ENCODE results near the gene PPP2R2B.

The PPP2R2B gene

DNA sequence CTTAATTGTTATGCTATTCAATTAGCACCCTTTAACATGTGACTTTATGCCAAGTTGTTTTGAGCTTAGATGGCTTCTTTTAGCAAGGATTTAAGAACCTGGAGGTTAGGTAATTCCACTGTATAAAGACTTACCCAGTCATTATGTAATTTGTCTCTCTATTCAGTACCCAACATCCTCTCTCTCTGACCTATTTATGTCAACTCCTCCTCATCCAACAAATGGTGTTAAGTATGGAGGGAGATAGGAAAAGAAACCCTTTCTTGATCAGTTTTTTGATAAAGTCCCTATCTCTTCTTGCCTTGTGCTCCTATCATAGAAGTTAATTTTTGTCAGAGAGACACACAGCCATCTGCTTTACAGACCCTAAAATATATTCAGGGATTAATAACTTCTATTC is 181.3 kb downstream of the PPP2R2B start:
- Mint-ChIP-seq H3K27me3 (ENCODE audit: low read depth) (no peaks in the 10 kb centered on the region), H3K4me3 (no peak overlapping the region), H3K9me3 (no peaks in the 10 kb centered on the region), H3K27ac (no peak overlapping the region), H3K4me1 (ENCODE audit: low read depth) (no peaks in the 10 kb centered on the region), H3K36me3 (ENCODE audit: low read depth) (no peaks in the 10 kb centered on the region)
- no peak for DNase-seq (ENCODE audit: low spot score)

DNA sequence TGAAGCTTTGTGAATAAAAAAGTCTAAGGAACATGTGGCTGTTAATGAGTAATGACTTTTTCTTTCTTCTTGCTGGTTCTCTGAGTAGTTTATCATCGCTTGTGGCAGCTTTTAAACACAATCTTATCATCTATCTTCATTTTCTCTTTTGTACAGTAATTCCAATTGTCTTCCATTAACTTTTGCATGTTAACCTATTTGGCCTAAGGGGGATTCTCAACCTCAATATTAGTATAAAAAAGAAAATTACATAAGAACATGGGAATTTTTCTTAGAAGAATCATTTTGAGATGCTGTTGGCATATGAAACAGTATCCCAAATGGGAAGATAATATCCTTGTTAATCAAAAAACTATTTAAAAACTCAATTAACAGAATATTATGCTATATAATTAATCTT is 182.9 kb downstream of the PPP2R2B start:
- no peak for DNase-seq (ENCODE audit: low spot score)
- no peaks in the 10 kb centered on the region for H3K36me3 Mint-ChIP-seq (ENCODE audit: low read depth)
- H3K4me1 Mint-ChIP-seq (ENCODE audit: low read depth): no peaks in the 10 kb centered on the region
- no peaks in the 10 kb centered on the region for H3K9me3 Mint-ChIP-seq
- no peak overlapping the region for H3K27ac Mint-ChIP-seq
- no peak overlapping the region for H3K4me3 Mint-ChIP-seq
- no peaks in the 10 kb centered on the region for H3K27me3 Mint-ChIP-seq (ENCODE audit: low read depth)

DNA sequence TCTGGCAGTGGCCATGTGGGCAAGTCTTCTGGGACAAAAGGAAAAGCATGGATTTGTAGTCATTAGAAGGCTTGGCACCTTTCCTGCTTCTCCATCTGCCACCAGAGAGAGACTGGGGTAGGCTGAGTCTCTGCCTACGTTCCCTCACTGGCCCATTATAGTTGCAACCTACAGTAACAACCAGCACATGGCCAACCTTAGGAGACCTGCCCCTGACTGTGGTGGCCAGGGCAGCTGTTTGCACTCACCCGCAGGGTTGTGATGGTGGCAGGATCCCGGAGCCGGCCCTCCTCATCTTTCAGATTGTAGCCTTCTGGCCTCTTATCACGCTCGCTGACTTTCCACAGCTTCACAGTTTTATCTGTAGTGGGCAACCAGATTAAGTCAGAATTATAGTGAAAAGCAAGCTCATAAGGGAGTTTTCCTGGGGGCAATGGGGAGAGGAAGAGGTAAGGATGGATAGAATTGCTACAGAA is 187.6 kb downstream of the PPP2R2B start:
- no peak for DNase-seq (ENCODE audit: low spot score)
- H3K4me1 Mint-ChIP-seq (ENCODE audit: low read depth): no peaks in the 10 kb centered on the region
- H3K36me3 Mint-ChIP-seq (ENCODE audit: low read depth): no peaks in the 10 kb centered on the region
- no peak overlapping the region for H3K4me3 Mint-ChIP-seq
- H3K9me3 Mint-ChIP-seq: no peaks in the 10 kb centered on the region
- H3K27me3 Mint-ChIP-seq (ENCODE audit: low read depth): no peaks in the 10 kb centered on the region
- no peak overlapping the region for H3K27ac Mint-ChIP-seq

DNA sequence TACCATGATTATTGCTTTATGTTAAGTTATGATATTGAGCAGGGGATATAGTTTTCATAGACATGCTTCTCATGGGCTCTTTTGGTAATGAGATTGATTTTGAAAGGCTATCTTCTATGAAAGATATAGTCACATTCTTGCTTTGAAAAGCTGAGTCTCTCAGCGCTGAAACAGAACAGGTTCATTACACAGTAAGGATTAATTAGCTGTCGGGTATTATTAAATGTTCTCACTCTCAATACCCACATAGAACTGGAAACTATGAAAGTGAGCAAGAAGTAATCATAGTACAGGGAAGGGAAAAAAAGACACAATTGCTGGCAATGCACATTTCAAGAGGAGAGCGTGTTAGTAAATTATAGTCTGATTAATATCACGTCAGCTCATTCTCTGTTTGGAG is 190.9 kb downstream of the PPP2R2B start:
- no peak overlapping the region for H3K4me3 Mint-ChIP-seq
- H3K27ac Mint-ChIP-seq: no peak overlapping the region
- no peaks in the 10 kb centered on the region for H3K4me1 Mint-ChIP-seq (ENCODE audit: low read depth)
- no peak for DNase-seq (ENCODE audit: low spot score)
- no peaks in the 10 kb centered on the region for H3K36me3 Mint-ChIP-seq (ENCODE audit: low read depth)
- H3K9me3 Mint-ChIP-seq: no peaks in the 10 kb centered on the region
- no peaks in the 10 kb centered on the region for H3K27me3 Mint-ChIP-seq (ENCODE audit: low read depth)

DNA sequence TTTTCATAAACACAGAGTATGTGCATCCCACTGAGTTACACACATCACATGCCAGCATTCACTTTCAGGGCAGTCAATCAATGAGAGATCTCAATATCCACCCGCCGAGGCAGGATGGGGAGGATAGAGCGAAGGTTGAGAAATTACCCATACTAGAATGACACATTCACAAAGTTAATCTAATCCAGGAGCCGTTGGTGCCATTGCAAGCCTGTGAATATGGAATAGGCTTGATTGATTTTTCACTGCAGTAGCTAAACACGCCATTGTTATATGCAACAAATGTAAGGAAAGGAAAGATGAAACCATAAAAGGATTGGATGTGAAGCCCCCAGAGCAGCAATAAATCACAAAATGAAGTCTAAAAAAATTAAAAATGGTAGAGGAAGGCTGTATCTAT is 194.7 kb downstream of the PPP2R2B start:
- H3K4me1 Mint-ChIP-seq (ENCODE audit: low read depth): no peaks in the 10 kb centered on the region
- H3K27me3 Mint-ChIP-seq (ENCODE audit: low read depth): no peaks in the 10 kb centered on the region
- H3K36me3 Mint-ChIP-seq (ENCODE audit: low read depth): no peaks in the 10 kb centered on the region
- no peak overlapping the region for H3K4me3 Mint-ChIP-seq
- no peak overlapping the region for H3K27ac Mint-ChIP-seq
- no peaks in the 10 kb centered on the region for H3K9me3 Mint-ChIP-seq
- DNase-seq (ENCODE audit: low spot score): no peak

DNA sequence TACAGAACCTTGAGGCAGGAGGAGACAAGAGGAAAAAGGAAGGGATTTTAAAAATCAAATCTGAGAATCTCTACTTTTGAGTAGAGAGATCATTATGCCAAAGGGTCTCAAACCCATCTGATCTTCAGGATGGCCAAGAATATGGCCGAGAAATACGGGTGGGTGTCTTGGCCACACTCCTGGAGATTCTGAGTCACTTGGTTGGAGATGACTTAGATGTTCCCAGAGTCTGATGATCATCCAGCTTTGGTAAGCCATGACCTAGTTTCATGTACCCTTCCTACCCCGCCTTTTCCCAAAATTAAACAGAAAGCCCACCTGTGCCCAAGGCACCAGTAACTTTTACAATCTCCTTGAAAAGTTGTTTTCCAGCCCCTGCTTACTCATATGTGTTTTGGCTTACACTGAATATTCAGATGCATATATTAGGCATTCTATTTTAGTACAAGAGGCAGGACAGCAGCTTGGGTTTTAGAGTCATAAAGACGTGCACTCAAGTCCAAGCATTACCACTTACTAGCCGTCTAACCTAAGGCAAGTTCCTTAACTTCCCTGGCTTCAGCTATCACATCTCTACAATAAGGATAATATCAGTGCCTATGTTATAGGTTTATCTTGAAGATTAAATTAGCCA is 195.5 kb downstream of the PPP2R2B start:
- H3K27ac Mint-ChIP-seq: no peak overlapping the region
- no peak overlapping the region for H3K4me3 Mint-ChIP-seq

DNA sequence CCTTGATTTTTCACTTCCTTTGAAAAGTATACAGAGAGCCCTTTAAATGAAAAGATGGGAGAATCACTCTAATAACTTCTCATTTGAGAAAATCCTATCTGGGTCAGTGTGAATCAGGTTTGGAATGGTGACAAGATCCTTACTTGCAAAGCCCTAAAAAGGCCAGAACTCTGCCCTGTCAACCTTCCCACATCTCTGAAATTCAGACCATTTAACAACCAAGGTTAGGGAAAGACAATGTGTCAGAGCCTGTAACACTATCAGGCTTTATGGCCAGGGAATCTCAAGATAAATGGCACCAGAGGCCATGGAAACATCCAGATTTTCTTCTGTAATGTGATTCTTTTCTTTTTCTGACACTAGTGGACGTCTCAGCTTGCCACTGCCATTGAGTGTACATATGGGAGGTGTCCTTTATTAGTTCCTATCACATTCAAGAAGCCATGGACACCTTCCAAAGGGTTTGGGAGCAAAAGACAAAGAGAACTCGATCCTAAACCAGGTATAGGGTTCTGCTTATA is 196.9 kb downstream of the PPP2R2B start:
- no peak overlapping the region for H3K27ac Mint-ChIP-seq
- no peak for DNase-seq (ENCODE audit: low spot score)
- no peak overlapping the region for H3K4me3 Mint-ChIP-seq
- no peaks in the 10 kb centered on the region for H3K36me3 Mint-ChIP-seq (ENCODE audit: low read depth)
- H3K9me3 Mint-ChIP-seq: no peaks in the 10 kb centered on the region
- H3K4me1 Mint-ChIP-seq (ENCODE audit: low read depth): no peaks in the 10 kb centered on the region
- H3K27me3 Mint-ChIP-seq (ENCODE audit: low read depth): no peaks in the 10 kb centered on the region

More for the DNA sequence above, 195.5 kb downstream of the PPP2R2B start:
- no peak for DNase-seq (ENCODE audit: low spot score)
- no peaks in the 10 kb centered on the region for H3K36me3 Mint-ChIP-seq (ENCODE audit: low read depth)
- no peaks in the 10 kb centered on the region for H3K4me1 Mint-ChIP-seq (ENCODE audit: low read depth)
- H3K27me3 Mint-ChIP-seq (ENCODE audit: low read depth): no peaks in the 10 kb centered on the region
- no peaks in the 10 kb centered on the region for H3K9me3 Mint-ChIP-seq

DNA sequence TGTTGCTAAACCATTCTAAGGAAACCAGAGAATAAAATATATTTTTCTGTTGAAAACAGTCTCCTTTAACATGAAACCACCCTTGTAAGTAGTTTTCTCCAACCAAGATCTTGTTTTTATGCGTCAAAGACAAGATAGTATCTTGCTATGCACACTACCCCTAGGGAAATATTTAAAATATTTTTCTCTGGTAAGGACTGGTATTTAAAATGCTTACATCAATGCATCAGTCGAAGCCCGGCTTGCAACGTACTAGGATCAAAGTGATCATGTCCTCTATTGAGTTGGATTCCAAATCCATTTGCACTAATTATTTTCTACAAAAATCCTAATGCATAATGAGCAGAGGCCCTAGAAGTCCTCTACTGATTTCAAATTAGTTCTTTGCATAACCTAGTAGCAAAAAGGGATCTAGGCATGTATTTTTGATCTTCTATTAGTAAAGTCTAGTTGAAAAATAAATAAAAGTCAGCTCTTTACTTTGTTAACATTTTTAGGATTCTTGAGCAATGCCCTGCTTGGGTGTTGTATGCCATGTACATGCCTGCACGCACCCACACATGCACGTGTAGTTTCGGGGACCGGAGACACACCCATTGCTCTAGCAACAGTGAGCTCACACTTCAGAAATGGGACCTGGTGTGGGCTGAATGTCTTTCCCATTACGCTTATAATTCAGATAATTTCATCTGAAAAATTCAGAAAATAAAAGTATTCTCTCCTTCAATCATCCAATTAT is 197.5 kb downstream of the PPP2R2B start:
- Mint-ChIP-seq H3K36me3 (ENCODE audit: low read depth) (no peaks in the 10 kb centered on the region), H3K27ac (no peak overlapping the region), H3K4me3 (no peak overlapping the region), H3K9me3 (no peaks in the 10 kb centered on the region), H3K27me3 (ENCODE audit: low read depth) (peaks cover 5% of the 10 kb centered on the region), H3K4me1 (ENCODE audit: low read depth) (no peaks in the 10 kb centered on the region)
- no peak for DNase-seq (ENCODE audit: low spot score)

DNA sequence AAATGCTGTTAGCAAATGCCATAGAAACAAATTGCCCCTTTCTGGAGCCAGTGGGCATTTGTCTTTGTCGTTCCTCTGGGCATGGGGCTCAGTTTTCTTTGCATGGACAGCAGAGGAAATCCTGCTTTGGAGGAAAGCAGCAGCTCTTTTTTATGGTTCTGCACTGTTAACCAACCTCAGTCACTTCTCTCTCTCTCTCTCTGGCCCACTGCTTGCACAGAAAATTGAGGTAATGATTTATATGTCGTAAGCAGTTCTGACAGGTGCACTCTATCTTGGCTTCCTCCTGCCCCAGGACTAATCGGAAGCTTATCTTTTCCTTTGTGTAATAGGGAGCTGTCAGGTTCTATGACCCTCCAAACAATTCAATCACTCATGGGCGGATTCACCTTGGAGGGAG is 202.9 kb downstream of the PPP2R2B start:
- Mint-ChIP-seq H3K4me3 (no peak overlapping the region), H3K9me3 (no peaks in the 10 kb centered on the region), H3K4me1 (ENCODE audit: low read depth) (no peaks in the 10 kb centered on the region), H3K27ac (no peak overlapping the region), H3K27me3 (ENCODE audit: low read depth) (peaks cover 9% of the 10 kb centered on the region), H3K36me3 (ENCODE audit: low read depth) (no peaks in the 10 kb centered on the region)
- no peak for DNase-seq (ENCODE audit: low spot score)

DNA sequence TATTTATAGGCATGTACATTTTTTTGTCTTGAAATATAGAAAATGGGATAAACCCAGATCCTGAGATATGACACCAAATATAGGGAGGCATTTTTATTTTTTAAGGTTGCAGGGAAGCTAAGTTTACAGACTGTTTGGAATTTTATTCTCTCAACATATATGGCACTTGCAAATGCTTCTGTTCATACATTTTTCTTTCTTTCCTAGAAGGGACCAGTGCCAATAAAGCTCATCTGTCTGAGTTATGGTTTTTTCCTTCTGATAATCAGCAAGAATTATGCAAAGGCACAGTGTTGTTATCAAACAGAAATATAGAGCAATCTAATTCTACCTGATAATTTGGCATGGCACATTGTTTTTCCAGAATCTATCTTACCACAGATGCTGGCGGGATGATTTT is 205.7 kb downstream of the PPP2R2B start:
- no peak overlapping the region for H3K4me3 Mint-ChIP-seq
- H3K9me3 Mint-ChIP-seq: no peaks in the 10 kb centered on the region
- H3K4me1 Mint-ChIP-seq (ENCODE audit: low read depth): no peaks in the 10 kb centered on the region
- H3K27ac Mint-ChIP-seq: no peak overlapping the region
- peaks cover 9% of the 10 kb centered on the region for H3K27me3 Mint-ChIP-seq (ENCODE audit: low read depth)
- H3K36me3 Mint-ChIP-seq (ENCODE audit: low read depth): no peaks in the 10 kb centered on the region
- no peak for DNase-seq (ENCODE audit: low spot score)

DNA sequence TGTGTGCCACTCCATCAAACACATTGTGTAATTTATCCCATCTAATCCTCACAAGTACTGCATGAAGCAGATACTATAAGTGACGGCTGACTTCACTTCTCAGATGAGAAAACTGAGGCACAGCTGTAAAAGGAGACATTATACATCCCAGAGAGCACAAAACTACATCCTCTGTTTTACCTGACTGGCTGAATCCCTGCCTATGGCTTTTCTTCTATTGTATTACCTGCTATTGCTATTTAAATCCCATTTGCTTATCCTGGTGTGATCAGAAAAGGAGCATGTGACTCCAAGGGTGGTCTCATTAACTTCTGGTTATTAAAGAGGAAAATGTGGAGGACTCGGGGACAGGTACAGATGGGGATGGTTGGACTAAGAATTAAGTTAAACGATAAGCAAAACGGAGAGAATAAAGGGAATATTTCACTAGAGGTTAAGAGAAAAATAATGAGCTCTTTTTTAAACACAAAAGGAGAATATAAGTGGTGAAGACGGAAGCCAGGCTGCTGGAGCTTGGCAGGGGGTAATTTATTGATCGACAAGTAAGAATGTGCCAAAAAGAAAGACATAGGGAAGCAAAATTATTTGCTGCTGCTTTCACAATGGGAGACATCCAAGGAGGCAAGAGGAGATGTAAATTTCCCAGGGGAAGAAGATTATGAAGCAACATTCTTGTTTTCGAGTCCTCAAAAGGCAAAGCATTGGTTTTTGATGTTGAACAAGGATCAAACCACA is 206.8 kb downstream of the PPP2R2B start:
- peaks cover 9% of the 10 kb centered on the region for H3K27me3 Mint-ChIP-seq (ENCODE audit: low read depth)
- H3K27ac Mint-ChIP-seq: no peak overlapping the region
- H3K9me3 Mint-ChIP-seq: no peaks in the 10 kb centered on the region
- H3K36me3 Mint-ChIP-seq (ENCODE audit: low read depth): no peaks in the 10 kb centered on the region
- H3K4me1 Mint-ChIP-seq (ENCODE audit: low read depth): no peaks in the 10 kb centered on the region
- H3K4me3 Mint-ChIP-seq: no peak overlapping the region
- DNase-seq (ENCODE audit: low spot score): no peak

DNA sequence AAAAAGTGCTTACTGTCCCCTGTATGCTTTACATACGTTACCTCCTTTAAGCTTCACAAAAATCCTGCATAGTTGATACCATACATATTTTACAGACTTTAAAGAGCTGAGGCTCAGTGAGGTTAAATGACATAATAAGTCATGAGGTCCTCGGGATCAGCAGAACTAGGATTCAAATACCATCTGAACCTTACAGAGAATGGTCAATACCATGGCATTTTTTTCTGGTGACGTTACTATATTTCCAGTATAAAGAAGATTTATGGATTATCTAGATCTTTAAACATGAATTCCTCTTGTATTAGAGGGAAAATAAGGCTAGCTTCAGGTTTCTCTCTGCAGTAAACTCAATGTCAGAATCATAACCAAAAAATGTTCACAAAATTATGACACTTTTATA is 208.9 kb downstream of the PPP2R2B start:
- Mint-ChIP-seq H3K4me3 (no peak overlapping the region), H3K9me3 (no peaks in the 10 kb centered on the region), H3K4me1 (ENCODE audit: low read depth) (no peaks in the 10 kb centered on the region), H3K27ac (no peak overlapping the region), H3K27me3 (ENCODE audit: low read depth) (no peaks in the 10 kb centered on the region), H3K36me3 (ENCODE audit: low read depth) (no peaks in the 10 kb centered on the region)
- DNase-seq (ENCODE audit: low spot score): no peak

DNA sequence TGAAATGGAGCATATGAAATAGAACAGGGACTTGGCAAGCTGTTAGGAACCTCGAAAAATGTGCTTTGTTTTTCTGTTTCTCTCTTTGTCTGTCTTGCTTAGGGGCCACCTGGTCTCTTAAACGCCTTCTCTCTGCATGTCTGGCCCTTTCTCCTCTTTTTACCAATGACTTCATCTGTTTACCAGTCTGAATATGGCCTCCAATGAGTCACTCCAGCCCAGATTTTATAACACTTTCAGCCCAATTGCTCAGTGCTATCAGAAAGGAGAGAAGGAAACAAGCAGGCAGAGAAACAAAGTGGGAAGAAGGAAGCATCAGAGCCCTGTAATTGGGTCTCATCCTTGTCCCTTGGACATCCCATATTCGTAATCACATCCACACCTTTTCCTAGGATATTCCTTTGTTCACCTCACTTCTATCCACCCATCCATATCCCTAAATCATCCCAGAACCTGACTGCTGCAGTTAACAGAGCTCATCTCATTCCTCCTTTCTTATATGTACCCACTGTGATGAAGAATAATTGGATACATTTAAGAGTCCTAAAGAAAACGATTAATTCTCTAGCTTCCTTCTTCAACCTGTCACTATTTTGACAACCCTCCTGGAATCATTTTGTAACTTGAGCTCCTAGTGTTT is 210.8 kb downstream of the PPP2R2B start:
- H3K36me3 Mint-ChIP-seq (ENCODE audit: low read depth): no peaks in the 10 kb centered on the region
- no peaks in the 10 kb centered on the region for H3K9me3 Mint-ChIP-seq
- no peak for DNase-seq (ENCODE audit: low spot score)
- no peaks in the 10 kb centered on the region for H3K27me3 Mint-ChIP-seq (ENCODE audit: low read depth)
- no peaks in the 10 kb centered on the region for H3K4me1 Mint-ChIP-seq (ENCODE audit: low read depth)
- no peak overlapping the region for H3K4me3 Mint-ChIP-seq
- H3K27ac Mint-ChIP-seq: no peak overlapping the region

DNA sequence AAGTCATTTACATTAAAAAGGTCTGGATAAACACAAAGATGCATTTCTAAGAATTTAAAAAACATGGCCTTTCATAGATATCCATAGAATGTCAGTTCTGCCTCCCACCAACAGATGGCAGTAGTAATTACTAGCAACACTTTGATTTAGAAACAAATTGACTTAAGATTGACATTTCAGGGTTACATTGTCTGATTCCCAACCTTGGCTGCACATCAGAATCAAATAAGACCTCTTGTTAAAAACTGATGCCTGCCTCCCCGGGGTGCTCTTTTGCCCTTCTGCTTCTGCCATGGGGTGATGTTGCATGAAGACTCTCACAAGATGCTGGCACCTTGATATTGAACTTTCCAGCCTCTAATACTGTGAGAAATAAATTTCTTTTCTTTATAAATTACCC is 216.3 kb downstream of the PPP2R2B start:
- no peaks in the 10 kb centered on the region for H3K36me3 Mint-ChIP-seq (ENCODE audit: low read depth)
- no peak for DNase-seq (ENCODE audit: low spot score)
- no peaks in the 10 kb centered on the region for H3K27me3 Mint-ChIP-seq (ENCODE audit: low read depth)
- no peaks in the 10 kb centered on the region for H3K9me3 Mint-ChIP-seq
- no peak overlapping the region for H3K4me3 Mint-ChIP-seq
- no peak overlapping the region for H3K27ac Mint-ChIP-seq
- no peaks in the 10 kb centered on the region for H3K4me1 Mint-ChIP-seq (ENCODE audit: low read depth)

All from T-helper 2 cell treated with Interferon-gamma antibody and Interleukin-4, amounts not matched to agents 5 μg/mL and 100 μg/mL, for 36 hours (primary cell).